Vagina (tissue), 2 donors: ENCODE data around the gene MID1.

ENCODE experiments used
- POLR2A ChIP-seq, 2 donors: fragments of 450-650 bp; IDR thresholded peaks; one replicate each; pipeline ENCODE4 v1.6.1; 2017; ENCODE audit warnings: antibody characterized with exemption in 2 of 2, mild to moderate bottlenecking in 2 of 2, moderate library complexity in 2 of 2
- TF ChIP-seq, protein P1 (sequence below), 3 experiments: fragments of 450-650 bp in 2 of 3; fragments of 200-600 bp in 1 of 3; sonication (generic) in 1 of 3; IDR thresholded peaks; one replicate each; pipeline ENCODE4 v1.5.1; 2017 to 2019; ENCODE audit warnings: antibody characterized with exemption in 3 of 3, mild to moderate bottlenecking in 2 of 3, moderate library complexity in 2 of 3

DNA sequence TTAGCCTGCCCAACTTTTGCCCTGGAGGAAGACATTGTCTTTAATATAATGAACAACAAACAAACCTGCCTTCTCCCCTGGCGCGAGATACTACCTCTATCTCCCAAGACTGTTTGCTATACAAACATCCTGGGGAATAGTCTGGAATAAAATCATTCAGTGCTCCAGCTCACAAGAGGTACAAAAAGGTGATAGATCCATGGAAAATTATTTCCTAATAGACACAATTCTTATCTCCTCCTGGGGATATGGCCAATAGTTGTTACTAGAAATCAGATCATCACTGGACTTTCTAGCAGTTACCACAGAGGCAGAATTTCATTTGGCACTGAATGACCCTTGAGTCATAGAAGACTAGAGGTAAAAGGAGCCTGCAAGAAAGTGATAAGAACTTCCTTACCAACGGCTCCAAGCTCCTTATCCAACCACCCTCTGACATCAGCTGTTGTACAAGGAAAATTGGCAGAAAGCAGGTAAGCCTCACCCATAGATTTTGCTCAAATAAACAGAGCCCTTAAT, 38.1 kb downstream of the MID1 start:
- TF ChIP-seq, protein P1, sequence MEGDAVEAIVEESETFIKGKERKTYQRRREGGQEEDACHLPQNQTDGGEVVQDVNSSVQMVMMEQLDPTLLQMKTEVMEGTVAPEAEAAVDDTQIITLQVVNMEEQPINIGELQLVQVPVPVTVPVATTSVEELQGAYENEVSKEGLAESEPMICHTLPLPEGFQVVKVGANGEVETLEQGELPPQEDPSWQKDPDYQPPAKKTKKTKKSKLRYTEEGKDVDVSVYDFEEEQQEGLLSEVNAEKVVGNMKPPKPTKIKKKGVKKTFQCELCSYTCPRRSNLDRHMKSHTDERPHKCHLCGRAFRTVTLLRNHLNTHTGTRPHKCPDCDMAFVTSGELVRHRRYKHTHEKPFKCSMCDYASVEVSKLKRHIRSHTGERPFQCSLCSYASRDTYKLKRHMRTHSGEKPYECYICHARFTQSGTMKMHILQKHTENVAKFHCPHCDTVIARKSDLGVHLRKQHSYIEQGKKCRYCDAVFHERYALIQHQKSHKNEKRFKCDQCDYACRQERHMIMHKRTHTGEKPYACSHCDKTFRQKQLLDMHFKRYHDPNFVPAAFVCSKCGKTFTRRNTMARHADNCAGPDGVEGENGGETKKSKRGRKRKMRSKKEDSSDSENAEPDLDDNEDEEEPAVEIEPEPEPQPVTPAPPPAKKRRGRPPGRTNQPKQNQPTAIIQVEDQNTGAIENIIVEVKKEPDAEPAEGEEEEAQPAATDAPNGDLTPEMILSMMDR (IDR thresholded peaks at IDR 0.05), result no peak
- TF ChIP-seq POLR2A (IDR thresholded peaks at IDR 0.05), result no peak
